ENCODE results near the gene MYO15A.

The MYO15A gene

DNA sequence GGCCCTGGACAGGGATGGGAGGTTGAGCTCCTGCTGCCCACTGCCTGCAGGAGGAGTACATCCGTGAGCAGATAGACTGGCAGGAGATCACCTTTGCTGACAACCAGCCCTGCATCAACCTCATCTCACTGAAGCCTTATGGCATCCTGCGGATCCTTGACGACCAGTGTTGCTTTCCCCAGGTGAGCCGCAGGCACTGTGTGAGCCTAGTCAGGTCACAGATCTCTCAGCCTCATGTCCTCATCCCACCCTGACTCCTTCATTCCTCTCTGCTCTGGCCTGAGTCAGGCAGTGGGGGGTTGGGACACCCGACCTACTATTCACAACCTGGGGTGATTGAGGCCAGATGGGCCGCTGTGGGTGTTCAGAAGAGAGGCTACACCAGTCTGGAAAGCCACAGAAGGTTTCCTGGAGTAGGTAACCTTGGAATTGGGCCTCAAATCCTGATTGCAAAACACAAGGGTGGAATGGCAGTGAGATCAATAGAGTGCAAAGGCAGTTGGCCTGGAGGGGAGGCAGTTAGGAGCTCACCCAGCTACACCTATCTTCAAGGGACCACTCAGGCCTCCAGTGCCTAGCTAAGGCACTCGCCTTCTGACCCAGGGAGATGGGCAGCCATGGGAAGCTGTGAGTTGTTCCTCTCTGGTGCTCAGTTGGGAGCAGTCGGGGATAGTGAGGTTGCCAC, 29.7 kb downstream of the MYO15A start:
- H3K4me3 ChIP-seq (ENCODE audit: low read length) = no peak overlapping the region
- TF ChIP-seq ZNF274 (IDR thresholded peaks at IDR 0.05; ENCODE audit: low read depth, low read length) = no peak

DNA sequence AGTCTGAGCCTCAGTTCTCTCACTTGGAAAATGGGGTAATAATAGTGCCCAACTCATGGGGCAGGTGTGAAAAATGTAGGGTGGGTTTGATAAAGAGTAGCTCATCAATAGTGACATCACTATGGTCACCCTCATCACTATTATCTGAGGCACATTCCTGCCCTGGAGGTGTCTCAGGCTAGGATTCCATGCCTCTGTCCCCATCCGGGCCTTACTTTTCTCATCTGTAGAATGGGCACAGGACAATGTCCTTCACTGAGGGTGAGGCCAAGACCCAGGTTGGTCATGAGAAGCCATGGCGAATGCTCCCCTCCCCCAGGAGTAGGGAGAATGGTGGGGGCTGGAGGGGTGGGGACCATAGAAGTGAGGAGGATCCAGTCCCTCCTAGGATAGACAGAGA, 30.5 kb downstream of the MYO15A start:
- no peak overlapping the region for H3K4me3 ChIP-seq (ENCODE audit: low read length)
- no peak for TF ChIP-seq ZNF274 (IDR thresholded peaks at IDR 0.05; ENCODE audit: low read depth, low read length)

DNA sequence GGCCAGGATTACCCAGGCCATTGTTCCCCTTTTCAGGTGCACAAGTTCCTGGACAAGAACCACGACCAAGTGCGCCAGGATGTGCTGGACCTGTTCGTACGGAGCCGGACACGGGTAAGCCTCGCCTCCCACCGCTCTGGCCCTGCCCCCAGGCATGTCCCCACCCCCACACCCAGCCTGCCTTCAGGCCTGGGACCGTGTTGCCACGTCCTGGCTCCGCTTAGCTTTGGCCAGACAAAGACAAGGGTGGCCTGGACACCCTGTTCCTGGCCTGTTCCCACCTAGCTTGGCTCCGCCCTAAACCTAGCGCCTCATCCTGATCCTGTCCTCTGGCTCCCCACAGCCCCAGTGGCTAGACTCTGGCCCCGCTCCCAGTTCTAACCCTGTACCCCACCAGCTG, 30.9 kb downstream of the MYO15A start:
- H3K4me3 ChIP-seq (ENCODE audit: low read length) = no peak overlapping the region
- no peak for TF ChIP-seq ZNF274 (IDR thresholded peaks at IDR 0.05; ENCODE audit: low read depth, low read length)

DNA sequence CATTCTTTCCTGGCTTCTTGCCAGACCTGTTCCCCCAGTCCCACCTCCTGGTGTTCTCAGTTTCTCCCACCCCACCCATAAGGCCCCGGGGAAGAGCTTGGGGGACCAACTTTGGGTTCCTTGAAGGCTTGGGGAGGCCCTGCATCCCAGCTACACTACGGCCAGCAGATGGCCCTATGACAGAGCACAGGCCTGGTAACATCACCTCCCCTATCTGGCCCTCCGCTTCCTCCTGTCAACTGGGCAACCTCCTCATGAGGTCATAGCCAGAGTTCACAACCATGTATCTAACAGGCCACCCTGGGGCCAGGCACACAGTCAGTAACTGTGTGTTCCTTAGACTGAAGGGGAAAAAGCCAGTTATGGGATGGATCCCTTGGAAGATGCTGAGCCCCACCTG, 31.4 kb downstream of the MYO15A start:
- H3K4me3 ChIP-seq (ENCODE audit: low read length) = no peak overlapping the region
- TF ChIP-seq ZNF274 (IDR thresholded peaks at IDR 0.05; ENCODE audit: low read depth, low read length) = no peak

- H3K4me3 ChIP-seq (ENCODE audit: low read length) = no peak overlapping the region
- no peak for TF ChIP-seq ZNF274 (IDR thresholded peaks at IDR 0.05; ENCODE audit: low read depth, low read length)
Measured at GRCh38 chr17:18140648-18141047, 32.1 kb downstream of the MYO15A start.

- no peak overlapping the region for H3K4me3 ChIP-seq (ENCODE audit: low read length)
- TF ChIP-seq ZNF274 (IDR thresholded peaks at IDR 0.05; ENCODE audit: low read depth, low read length) = no peak
Measured at GRCh38 chr17:18141210-18141803, 32.8 kb downstream of the MYO15A start.

DNA sequence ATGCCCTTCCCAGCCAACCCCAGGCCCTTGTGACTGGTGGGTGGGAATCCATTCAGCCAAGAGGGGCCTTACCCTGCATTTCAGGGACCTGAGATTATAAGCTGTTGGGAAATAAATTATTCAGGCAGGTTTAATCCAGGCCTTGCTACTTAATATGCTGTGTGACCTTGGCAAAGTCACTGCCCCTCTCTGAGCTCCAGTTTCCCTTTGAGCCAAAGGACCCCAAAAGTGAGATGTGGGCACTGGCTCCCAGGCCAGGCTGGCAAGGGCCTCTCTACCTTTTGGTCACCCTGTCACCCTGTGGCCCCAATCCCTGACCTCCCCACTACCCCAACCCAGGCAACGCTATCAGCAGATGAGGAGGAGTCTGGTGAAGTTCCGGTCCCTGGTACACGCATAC, 33.9 kb downstream of the MYO15A start:
- no peak overlapping the region for H3K4me3 ChIP-seq (ENCODE audit: low read length)

DNA sequence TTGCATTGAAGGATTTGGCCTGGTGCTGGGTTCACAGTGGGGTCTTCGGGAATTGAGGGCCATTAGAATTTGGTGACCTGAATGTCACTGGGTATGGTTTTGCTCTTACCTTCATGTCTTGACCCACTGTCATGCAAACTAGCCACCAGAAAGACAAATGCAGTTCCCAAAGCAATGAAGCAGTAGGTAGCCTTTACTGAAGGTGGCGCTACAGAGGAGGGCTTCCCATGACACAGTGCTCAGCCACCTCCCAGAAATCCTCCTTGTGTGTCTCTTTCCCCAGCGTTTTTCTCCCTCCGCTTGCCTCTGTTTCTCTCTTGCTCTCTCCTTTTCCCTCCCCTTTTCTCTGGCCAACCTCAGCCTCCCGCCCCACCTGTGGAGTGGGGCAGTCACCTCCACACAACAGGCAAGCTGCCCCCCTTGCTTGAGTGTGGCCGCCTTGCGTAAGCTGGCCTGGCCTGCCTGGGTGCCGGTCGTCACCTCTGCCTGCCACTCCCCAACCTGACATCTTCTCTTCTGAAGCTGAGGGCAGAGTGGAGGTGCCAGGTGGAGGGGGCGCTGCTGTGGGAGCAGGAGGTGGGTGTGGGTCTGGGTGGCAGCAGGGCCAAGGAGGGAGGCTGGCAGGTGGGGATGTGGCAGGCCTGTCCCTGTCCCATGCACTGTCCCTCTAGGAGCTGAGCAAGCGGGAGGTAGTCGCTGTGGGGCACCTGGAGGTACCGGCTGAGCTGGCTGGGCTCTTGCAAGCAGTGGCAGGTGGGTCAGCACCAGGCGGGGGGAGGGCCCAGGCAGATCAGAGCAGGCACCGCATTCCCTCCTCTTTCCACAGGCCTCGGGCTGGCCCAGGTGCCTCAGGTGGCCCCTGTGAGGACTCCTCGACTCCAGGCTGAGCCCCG, 34.7 kb downstream of the MYO15A start:
- no peak for TF ChIP-seq ZNF274 (IDR thresholded peaks at IDR 0.05; ENCODE audit: low read depth, low read length)
- H3K4me3 ChIP-seq (ENCODE audit: low read length) = no peak overlapping the region

More for the DNA sequence above, 33.9 kb downstream of the MYO15A start:
- no peak for TF ChIP-seq ZNF274 (IDR thresholded peaks at IDR 0.05; ENCODE audit: low read depth, low read length)

DNA sequence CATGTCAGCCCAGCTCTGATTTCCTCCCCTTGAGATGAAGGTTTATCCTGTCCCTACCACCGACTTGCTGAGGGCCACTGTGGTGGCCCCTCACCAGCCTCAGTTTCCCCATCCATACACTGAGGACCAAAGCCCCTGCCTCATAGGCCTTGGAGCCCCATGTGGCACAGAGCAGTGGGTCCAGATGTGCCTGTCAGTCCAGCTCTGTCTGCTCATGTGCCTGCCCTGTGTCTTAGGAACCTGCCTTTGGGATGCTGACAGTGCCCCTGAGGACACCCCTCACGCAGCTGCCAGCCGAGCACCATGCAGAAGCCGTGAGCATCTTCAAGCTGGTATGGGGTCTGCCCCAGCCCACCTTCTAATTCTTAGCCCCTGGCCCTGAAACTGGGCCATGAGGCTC, 35.7 kb downstream of the MYO15A start:
- H3K4me3 ChIP-seq (ENCODE audit: low read length) = no peak overlapping the region
- no peak for TF ChIP-seq ZNF274 (IDR thresholded peaks at IDR 0.05; ENCODE audit: low read depth, low read length)

DNA sequence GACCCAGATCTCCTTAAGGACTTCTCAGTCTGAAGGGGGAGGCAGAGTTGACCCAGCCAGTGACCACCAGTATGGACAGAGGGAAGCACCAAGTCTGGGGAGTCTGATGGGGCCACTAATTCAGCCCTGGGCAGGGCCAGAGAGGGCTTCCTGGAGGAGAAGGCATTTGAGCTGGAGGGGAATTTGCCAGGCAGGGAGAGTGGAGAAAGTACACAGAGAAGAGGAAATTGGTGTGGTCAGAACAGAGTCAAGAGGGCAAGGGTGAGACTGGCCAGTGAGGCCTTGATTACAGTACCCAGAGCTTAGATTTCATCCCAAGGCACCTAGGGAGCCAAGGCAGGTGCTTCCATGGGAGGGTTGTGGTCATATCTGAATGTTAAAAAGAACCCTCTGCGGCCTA, 36.3 kb downstream of the MYO15A start:
- no peak for TF ChIP-seq ZNF274 (IDR thresholded peaks at IDR 0.05; ENCODE audit: low read depth, low read length)
- H3K4me3 ChIP-seq (ENCODE audit: low read length) = no peak overlapping the region

- TF ChIP-seq ZNF274 (IDR thresholded peaks at IDR 0.05; ENCODE audit: low read depth, low read length) = no peak
- H3K4me3 ChIP-seq (ENCODE audit: low read length) = no peak overlapping the region
Measured at GRCh38 chr17:18145811-18146210, 37.3 kb downstream of the MYO15A start.

DNA sequence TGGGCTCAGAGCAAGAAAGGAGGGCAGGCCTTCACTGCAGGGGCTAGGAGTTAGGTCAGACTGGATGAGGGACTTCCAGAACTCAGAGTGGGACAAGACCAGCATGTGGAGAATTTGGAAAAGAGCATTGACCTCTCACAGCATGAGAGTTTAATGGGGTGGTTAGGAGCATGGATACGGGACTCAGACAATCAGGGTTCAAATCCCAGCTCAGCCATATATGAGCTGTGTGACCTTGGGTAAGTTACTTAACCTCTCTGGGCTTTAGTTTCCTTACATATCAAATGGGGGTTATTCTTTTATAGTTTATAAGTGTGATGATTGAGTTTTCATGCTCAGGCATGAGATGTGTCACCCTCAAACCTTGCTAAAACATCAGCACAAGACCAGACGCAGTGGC, 37.7 kb downstream of the MYO15A start:
- TF ChIP-seq ZNF274 (IDR thresholded peaks at IDR 0.05; ENCODE audit: low read depth, low read length) = no peak
- no peak overlapping the region for H3K4me3 ChIP-seq (ENCODE audit: low read length)

DNA sequence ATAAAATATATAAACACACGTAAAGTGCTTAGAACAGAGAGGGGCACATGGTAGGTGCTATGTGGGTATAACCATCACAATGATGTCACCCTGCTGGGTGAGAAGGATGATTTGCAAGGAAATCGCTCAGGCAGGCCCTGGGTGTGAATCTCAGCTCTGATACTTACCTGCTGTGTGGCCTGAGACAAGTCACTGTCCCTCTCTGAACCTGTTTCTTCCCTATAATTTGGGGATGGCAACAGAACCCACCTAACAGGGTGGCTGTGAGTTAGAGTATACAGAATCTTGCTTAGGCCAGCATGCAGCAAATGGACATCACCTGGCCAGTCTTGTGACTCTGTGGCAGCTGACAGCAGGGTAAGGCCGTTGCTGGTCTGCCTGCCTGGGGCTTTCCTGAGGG, 38.4 kb downstream of the MYO15A start:
- TF ChIP-seq ZNF274 (IDR thresholded peaks at IDR 0.05; ENCODE audit: low read depth, low read length) = no peak
- no peak overlapping the region for H3K4me3 ChIP-seq (ENCODE audit: low read length)

DNA sequence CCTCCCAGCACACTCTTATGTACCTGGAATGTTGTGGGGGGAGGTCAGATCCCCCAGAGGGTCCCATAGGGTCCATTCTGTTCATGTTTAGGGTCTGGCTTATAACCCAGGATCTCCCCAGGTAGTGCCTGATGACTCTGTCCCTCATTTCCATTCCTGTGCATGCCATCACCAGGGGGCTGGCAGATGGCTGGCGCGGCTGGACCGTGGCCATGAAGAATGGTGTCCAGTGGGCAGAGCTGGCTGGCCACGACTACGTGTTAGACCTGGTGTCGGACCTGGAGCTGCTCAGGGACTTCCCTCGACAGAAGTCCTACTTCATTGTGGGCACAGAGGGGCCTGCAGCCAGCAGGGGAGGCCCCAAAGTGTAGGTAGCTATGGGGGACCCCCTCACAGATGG, 40.0 kb downstream of the MYO15A start:
- H3K4me3 ChIP-seq (ENCODE audit: low read length) = no peak overlapping the region
- no peak for TF ChIP-seq ZNF274 (IDR thresholded peaks at IDR 0.05; ENCODE audit: low read depth, low read length)

GRCh38 chr17:18151290-18151689, 42.7 kb downstream of the MYO15A start:
- TF ChIP-seq ZNF274 (IDR thresholded peaks at IDR 0.05; ENCODE audit: low read depth, low read length) = no peak
- H3K4me3 ChIP-seq (ENCODE audit: low read length) = no peak overlapping the region

All from GM08714 (cell line).